Measurements from ENCODE around the gene FGD5. TPM values are rescaled to one million over a fixed set of nuclear protein-coding genes. Genes with fewer than 3 reads are reported as not detected.

FGD5 gene
- total RNA-seq, 1 donor from 2014 or later, result 3.2 TPM

DNA sequence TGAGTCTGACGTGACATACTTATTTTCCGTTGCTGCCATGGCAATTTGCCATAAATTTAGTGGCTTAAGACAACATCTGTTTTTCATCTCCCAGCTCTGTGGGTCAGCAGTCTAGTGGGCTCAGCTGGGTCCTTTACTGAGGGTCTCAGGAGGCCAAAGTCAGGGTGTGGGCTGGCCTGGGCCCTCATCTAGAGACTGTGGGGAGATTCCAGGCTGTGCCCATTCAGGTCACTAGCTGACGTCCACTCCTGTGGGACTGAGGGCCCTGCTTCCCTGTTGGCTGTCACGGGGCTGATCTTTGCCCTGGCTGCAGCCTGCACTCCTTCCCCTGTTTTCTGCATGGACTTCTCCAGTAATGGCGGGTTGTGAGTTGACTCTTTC lies 19.1 kb downstream of the FGD5 start:
- no peak overlapping the region for H3K4me3 Mint-ChIP-seq
- H3K9me3 Mint-ChIP-seq, result no peaks in the 10 kb centered on the region
- no peaks in the 10 kb centered on the region for H3K36me3 Mint-ChIP-seq

DNA sequence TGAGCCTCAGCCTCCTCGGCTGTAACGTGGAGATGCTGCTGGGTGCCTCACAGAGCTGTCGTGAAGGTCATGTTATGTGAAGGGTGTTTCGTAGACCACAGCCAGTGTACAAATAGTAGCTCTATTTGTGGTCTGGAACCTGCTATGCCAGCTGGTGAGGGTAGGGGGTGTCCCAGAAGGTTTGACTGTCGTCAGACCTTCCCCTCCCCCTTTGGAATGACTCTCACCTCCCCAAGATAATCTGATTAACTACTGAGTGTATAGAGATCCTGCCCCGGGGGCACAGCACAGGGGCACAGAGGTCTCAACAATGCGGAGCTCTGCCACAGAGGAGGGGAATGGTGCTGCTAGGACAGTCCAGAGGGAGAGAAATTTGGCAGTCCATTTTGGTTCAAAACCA lies 20.5 kb downstream of the FGD5 start:
- DNase-seq (ENCODE audit: low spot score in 2 of 2, unreplicated experiment in 2 of 2), result no peak
- Mint-ChIP-seq H3K4me3 (no peak overlapping the region), H3K36me3 (no peaks in the 10 kb centered on the region), H3K27ac (no peak overlapping the region), H3K4me1 (peaks cover 30% of the 10 kb centered on the region), H3K9me3 (no peaks in the 10 kb centered on the region), H3K27me3 (ENCODE audit: low read depth) (peaks cover 28% of the 10 kb centered on the region)
- TF ChIP-seq, protein P1, sequence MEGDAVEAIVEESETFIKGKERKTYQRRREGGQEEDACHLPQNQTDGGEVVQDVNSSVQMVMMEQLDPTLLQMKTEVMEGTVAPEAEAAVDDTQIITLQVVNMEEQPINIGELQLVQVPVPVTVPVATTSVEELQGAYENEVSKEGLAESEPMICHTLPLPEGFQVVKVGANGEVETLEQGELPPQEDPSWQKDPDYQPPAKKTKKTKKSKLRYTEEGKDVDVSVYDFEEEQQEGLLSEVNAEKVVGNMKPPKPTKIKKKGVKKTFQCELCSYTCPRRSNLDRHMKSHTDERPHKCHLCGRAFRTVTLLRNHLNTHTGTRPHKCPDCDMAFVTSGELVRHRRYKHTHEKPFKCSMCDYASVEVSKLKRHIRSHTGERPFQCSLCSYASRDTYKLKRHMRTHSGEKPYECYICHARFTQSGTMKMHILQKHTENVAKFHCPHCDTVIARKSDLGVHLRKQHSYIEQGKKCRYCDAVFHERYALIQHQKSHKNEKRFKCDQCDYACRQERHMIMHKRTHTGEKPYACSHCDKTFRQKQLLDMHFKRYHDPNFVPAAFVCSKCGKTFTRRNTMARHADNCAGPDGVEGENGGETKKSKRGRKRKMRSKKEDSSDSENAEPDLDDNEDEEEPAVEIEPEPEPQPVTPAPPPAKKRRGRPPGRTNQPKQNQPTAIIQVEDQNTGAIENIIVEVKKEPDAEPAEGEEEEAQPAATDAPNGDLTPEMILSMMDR (IDR thresholded peaks at IDR 0.05; ENCODE audit: unreplicated experiment), result no peak

More for the DNA sequence above, 19.1 kb downstream of the FGD5 start:
- H3K27me3 Mint-ChIP-seq (ENCODE audit: low read depth), result peaks cover 31% of the 10 kb centered on the region
- TF ChIP-seq, protein P1 (IDR thresholded peaks at IDR 0.05; ENCODE audit: unreplicated experiment), result no peak
- H3K4me1 Mint-ChIP-seq, result peaks cover 30% of the 10 kb centered on the region
- peak overlapping the region; percentile 55 for H3K27ac Mint-ChIP-seq
- DNase-seq (ENCODE audit: low spot score in 2 of 2, unreplicated experiment in 2 of 2), result no peak

DNA sequence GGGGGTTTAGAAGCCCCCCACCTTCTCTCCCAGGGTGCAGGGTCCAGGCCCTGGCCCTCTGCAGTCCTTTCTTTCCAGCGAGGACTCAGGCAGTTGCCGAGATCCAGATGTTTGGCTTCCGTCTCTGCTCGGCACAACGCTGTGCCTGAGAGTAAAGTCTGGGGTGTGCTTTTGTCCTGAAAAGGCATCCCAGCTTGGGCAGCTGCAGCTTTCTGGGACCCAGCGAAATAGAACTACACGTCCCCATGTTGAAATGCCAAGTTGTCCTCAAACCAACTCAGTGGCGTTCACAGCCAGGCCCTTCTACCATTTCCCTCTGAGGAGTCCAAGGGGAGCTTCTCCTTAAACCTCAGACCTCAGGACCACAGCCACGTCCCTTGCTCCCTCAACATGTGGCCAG lies 23.1 kb downstream of the FGD5 start:
- Mint-ChIP-seq H3K4me1 (peaks cover 34% of the 10 kb centered on the region), H3K27ac (no peak overlapping the region), H3K4me3 (no peak overlapping the region), H3K9me3 (no peaks in the 10 kb centered on the region), H3K27me3 (ENCODE audit: low read depth) (peaks cover 39% of the 10 kb centered on the region), H3K36me3 (no peaks in the 10 kb centered on the region)
- TF ChIP-seq, protein P1 (IDR thresholded peaks at IDR 0.05; ENCODE audit: unreplicated experiment), result no peak
- no peak for DNase-seq (ENCODE audit: low spot score in 2 of 2, unreplicated experiment in 2 of 2)

DNA sequence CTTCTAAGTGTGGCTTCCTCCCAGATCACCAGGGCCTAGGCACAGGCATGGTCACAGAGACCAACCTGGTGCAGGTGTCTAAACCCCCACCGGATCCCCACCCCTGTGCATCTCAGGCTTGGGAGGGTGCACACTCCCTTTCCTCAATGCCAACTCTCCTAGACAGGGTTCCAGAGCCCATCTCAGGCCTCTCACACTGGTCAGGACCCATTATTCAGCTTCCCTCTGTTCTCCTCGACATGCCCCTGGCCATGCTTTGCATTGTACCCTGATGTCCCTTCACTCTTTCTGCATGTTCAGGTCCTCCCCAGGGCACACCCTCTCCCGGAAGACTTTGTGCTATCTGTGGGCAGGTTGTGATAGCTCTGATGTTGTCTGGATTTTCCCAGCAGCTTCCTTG lies 23.5 kb downstream of the FGD5 start:
- DNase-seq (ENCODE audit: low spot score in 2 of 2, unreplicated experiment in 2 of 2), result no peak
- Mint-ChIP-seq H3K27ac (no peak overlapping the region), H3K4me1 (peaks cover 34% of the 10 kb centered on the region), H3K36me3 (no peaks in the 10 kb centered on the region), H3K9me3 (no peaks in the 10 kb centered on the region), H3K27me3 (ENCODE audit: low read depth) (peaks cover 43% of the 10 kb centered on the region), H3K4me3 (no peak overlapping the region)
- TF ChIP-seq, protein P1 (IDR thresholded peaks at IDR 0.05; ENCODE audit: unreplicated experiment), result no peak

DNA sequence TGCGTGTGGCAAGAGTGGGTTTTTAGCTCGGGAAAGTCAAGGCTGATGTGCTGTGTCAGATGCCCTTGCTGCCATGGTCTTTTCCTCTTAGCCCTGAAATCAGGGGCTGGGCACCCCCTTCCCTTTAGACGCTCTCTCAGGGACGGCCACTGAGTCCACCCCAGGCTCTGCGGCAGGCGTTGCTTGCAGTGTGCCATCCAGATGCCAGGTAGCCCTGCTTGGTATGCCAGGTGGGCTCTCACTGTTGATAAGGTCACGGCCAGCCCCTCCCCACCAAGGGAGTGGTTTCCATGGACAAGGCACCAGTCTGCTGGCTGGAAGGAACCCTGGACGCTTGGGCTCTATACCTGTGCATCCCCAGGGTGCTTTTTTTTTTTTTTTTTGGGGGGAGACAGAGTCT lies 24.6 kb downstream of the FGD5 start:
- Mint-ChIP-seq H3K27me3 (ENCODE audit: low read depth) (peaks cover 44% of the 10 kb centered on the region), H3K36me3 (no peaks in the 10 kb centered on the region), H3K9me3 (no peaks in the 10 kb centered on the region), H3K27ac (no peak overlapping the region), H3K4me3 (no peak overlapping the region), H3K4me1 (peaks cover 31% of the 10 kb centered on the region)
- TF ChIP-seq, protein P1 (IDR thresholded peaks at IDR 0.05; ENCODE audit: unreplicated experiment), result no peak
- DNase-seq (ENCODE audit: low spot score in 2 of 2, unreplicated experiment in 2 of 2), result no peak
